HCT116 (cell line): ENCODE data around the gene SHANK2. TPM values are rescaled to one million over a fixed set of nuclear protein-coding genes. Genes with fewer than 3 reads are reported as not detected.

Experiments
- ATAC-seq: fragments of 200-7000 bp; cut with Tn5 transposase; 2 replicates; pipeline ENCODE4 v1.9.1; 2020; ENCODE audit warnings: mild to moderate bottlenecking, moderate library complexity
- BruUV-seq: library from RNA; stranded (reverse); fragments of 400-500 nt; replicated peaks from 2 replicates; lab custom pipeline; 2021; lab: Mats Ljungman, UMichigan
- CTCF ChIA-PET: fragments of 300-600 bp; sonication (Branson Sonifier 250); formaldehyde crosslinking; loops from one replicate; lab custom pipeline; 2021; ENCODE audit warnings: antibody characterized with exemption; lab: Charles Lee
- POLR2A ChIA-PET: fragments of 300-600, 350-600 bp; sonication (Branson Sonifier 250); formaldehyde crosslinking; loops from one replicate; lab custom pipeline; 2021; ENCODE audit warnings: antibody characterized with exemption; lab: Charles Lee
- RAD21 ChIA-PET, 2 experiments: fragments of 300-600 bp; sonication (Branson Sonifier 250); formaldehyde crosslinking; loops; one replicate each; lab custom pipeline; 2023; ENCODE audit warnings: low total read pairs in 2 of 2; ENCODE audit not compliant: uncharacterized antibody in 2 of 2, unreplicated experiment in 2 of 2, low non-redundant PET in 1 of 2; lab: Charles Lee
- DNase-seq: peaks from one replicate; pipeline ENCODE4 v3.0.0-alpha.2; 2010; ENCODE audit warnings: low read depth, low spot score
- H2AFZ ChIP-seq: fragments of 200-600 bp; shearing (Covaris generic), sonication (generic); 2 replicates; pipeline ENCODE4 v1.6.1; 2017; ENCODE audit warnings: low read depth, mixed run types, mixed read lengths, antibody characterized with exemption, low read length; ENCODE audit not compliant: poor library complexity, severe bottlenecking
- H3K27ac ChIP-seq: 2 replicates; pipeline ENCODE4 v1.5.1; 2012; ENCODE audit warnings: low read depth, low read length
- H3K27me3 ChIP-seq: fragments of 200-600 bp; sonication (generic); 2 replicates; pipeline ENCODE4 v1.6.1; 2016; ENCODE audit warnings: mixed run types, low read length, mixed read lengths; ENCODE audit not compliant: insufficient read depth
- H3K36me3 ChIP-seq, 2 experiments: fragments of 200-500 bp in 1 of 2; fragments of 200-600 bp in 1 of 2; sonication (Bioruptor generic) in 1 of 2; sonication (generic) in 1 of 2; 2 replicates each; pipeline versions ENCODE4 v1.5.1 to v1.6.1; 2014 to 2016; ENCODE audit warnings: low read length in 2 of 2, inconsistent platforms in 1 of 2, mixed read lengths in 1 of 2, mixed run types in 1 of 2; ENCODE audit not compliant: insufficient read depth in 2 of 2, control insufficient read depth in 1 of 2
- H3K4me1 ChIP-seq, 2 experiments: fragments of 200-600 bp in 1 of 2; sonication (generic) in 1 of 2; 2 replicates each; pipeline versions ENCODE4 v1.5.1 to v1.6.1; 2012 to 2017; ENCODE audit warnings: low read length in 2 of 2, inconsistent platforms in 1 of 2, mild to moderate bottlenecking in 1 of 2, mixed read lengths in 1 of 2, mixed run types in 1 of 2, moderate library complexity in 1 of 2; ENCODE audit not compliant: insufficient read depth in 2 of 2, control insufficient read depth in 1 of 2
- H3K4me2 ChIP-seq: fragments of 200-600 bp; sonication (generic); 2 replicates; pipeline ENCODE4 v1.6.1; 2017; ENCODE audit warnings: mixed run types, low read length, mixed read lengths
- H3K4me3 ChIP-seq, 2 experiments: fragments of 200-600 bp in 1 of 2; sonication (generic) in 1 of 2; replicated peaks in 1 of 2; 2 replicates each; pipeline ENCODE4 v1.5.1; 2011 to 2016; ENCODE audit warnings: low read length in 2 of 2, control low read depth in 1 of 2, low read depth in 1 of 2, mild to moderate bottlenecking in 1 of 2, mixed read lengths in 1 of 2, mixed run types in 1 of 2
- H3K79me2 ChIP-seq: fragments of 200-600 bp; sonication (generic); 2 replicates; pipeline ENCODE4 v1.6.1; 2017; ENCODE audit warnings: mild to moderate bottlenecking, mixed run types, low read length, moderate library complexity, mixed read lengths; ENCODE audit not compliant: insufficient read depth
- H3K9ac ChIP-seq: fragments of 200-600 bp; sonication (generic); 2 replicates; pipeline ENCODE4 v1.6.1; 2016; ENCODE audit warnings: low read length, mixed read lengths
- H3K9me2 ChIP-seq: fragments of 200-600 bp; sonication (generic), shearing (Covaris generic); 2 replicates; pipeline ENCODE4 v1.6.1; 2017; ENCODE audit warnings: mixed run types, mild to moderate bottlenecking, moderate library complexity; ENCODE audit not compliant: insufficient read depth
- H3K9me3 ChIP-seq, 2 experiments: fragments of 200-500 bp in 1 of 2; fragments of 200-600 bp in 1 of 2; sonication (Bioruptor generic) in 1 of 2; sonication (generic) in 1 of 2; 2 replicates each; pipeline ENCODE4 v1.6.1; 2014 to 2017; ENCODE audit warnings: low read length in 2 of 2, mixed read lengths in 2 of 2, inconsistent platforms in 1 of 2, low read depth in 1 of 2, mild to moderate bottlenecking in 1 of 2, mixed run types in 1 of 2, moderate library complexity in 1 of 2; ENCODE audit not compliant: control insufficient read depth in 1 of 2, insufficient read depth in 1 of 2
- H4K20me1 ChIP-seq: fragments of 200-600 bp; sonication (generic), shearing (Covaris generic); 2 replicates; pipeline ENCODE4 v1.6.1; 2017; ENCODE audit warnings: mixed run types, mild to moderate bottlenecking, moderate library complexity; ENCODE audit not compliant: insufficient read depth
- CEBPB ChIP-seq: IDR thresholded peaks from 2 replicates; pipeline ENCODE4 v1.6.1; 2012; ENCODE audit warnings: low read depth
- CTCF ChIP-seq, 3 experiments: fragments of 200-600 bp in 1 of 3; sonication (generic) in 1 of 3; IDR thresholded peaks in 2 of 3; conservative IDR thresholded peaks in 1 of 3; 2 replicates each; pipeline ENCODE4 v1.5.1; 2012 to 2017; ENCODE audit warnings: low read depth in 2 of 3, low read length in 2 of 3, antibody characterized with exemption in 1 of 3, borderline replicate concordance in 1 of 3, control low read depth in 1 of 3, mild to moderate bottlenecking in 1 of 3, mixed read lengths in 1 of 3, mixed run types in 1 of 3, moderate library complexity in 1 of 3; ENCODE audit not compliant: insufficient read depth in 1 of 3
- EZH2phosphoT487 ChIP-seq: fragments of 200-600 bp; IDR thresholded peaks from 2 replicates; pipeline ENCODE4 v1.6.1; 2018; ENCODE audit warnings: antibody characterized with exemption, borderline replicate concordance
- FOSL1 ChIP-seq: IDR thresholded peaks from 2 replicates; pipeline ENCODE4 v1.6.1; 2012; ENCODE audit warnings: low read depth
- MAX ChIP-seq: IDR thresholded peaks from 2 replicates; pipeline ENCODE4 v1.6.1; 2012
- RAD21 ChIP-seq: IDR thresholded peaks from 2 replicates; pipeline ENCODE4 v1.6.1; 2012; ENCODE audit warnings: low read depth, mild to moderate bottlenecking
- SP1 ChIP-seq: IDR thresholded peaks from 2 replicates; pipeline ENCODE4 v1.6.1; 2012; ENCODE audit warnings: low read depth
- SRF ChIP-seq: IDR thresholded peaks from 2 replicates; pipeline ENCODE4 v1.6.1; 2012; ENCODE audit warnings: low read depth
- ZFX ChIP-seq: fragments of 450-650 bp; IDR thresholded peaks from 2 replicates; pipeline ENCODE4 v1.6.1; 2017
- ZNF274 ChIP-seq: fragments of 200-500 bp; sonication (Bioruptor generic); IDR thresholded peaks from 2 replicates; pipeline ENCODE4 v1.6.1; 2014; ENCODE audit warnings: mild to moderate bottlenecking, low read depth, low read length, inconsistent platforms
- intact Hi-C: fragments of 100-400 bp; cut with micrococcal nuclease; formaldehyde crosslinking; loops from 2 replicates; pipeline ENCODE4 v1.10.0; 2022
- total RNA-seq: library from RNA; stranded (reverse); gene quantifications from one replicate; pipeline ENCODE4 v1.2.1, GENCODE V29; 2021; ENCODE audit not compliant: unreplicated experiment
- TF ChIP-seq, protein P1 (sequence below): IDR thresholded peaks from 2 replicates; pipeline ENCODE4 v1.6.1; 2012
- TF ChIP-seq, protein P2 (sequence below): IDR thresholded peaks from 2 replicates; pipeline ENCODE4 v1.6.1; 2011; ENCODE audit warnings: mild to moderate bottlenecking, low read length, moderate library complexity; ENCODE audit not compliant: insufficient replicate concordance; ENCODE audit errors: extremely low read depth

The SHANK2 gene
- total RNA-seq, 1 experiment from 2014 or later = 16.9 TPM

DNA sequence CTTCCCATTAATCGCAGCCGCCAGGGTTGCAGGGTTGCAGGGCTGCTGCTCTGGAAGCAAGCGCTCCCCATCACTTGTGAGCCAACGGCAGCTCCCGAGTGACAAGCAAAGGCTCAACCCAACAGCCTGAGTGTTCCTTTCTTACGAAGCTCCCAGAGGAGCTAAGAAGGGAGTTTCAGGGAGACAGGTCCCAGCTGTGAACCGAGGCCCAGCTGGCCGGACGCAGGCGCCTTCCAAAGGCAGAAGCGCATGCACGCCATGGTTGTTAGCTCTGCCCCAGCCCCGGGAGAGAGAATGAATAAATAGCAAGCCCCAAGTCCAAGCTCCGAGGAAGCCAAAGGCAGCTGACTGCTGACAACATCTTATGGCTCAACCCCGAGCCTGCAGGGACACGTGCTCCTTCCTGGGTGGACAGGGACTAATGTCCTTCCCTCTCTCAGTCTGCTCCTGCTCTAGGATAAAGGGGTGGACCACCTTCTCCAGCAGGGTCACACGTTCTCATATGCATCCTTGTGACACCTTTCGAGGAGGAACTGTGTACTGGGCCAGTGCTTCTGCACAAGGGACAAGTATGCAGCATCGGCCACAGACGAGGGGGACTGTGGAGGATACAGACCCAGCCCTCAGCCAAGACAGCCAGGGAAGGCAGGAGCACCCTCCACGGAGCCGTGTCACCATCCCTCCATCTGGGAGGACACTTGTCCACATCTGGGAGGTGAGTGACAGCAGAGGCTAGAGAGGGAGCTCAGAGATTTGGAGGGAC, 29.9 kb downstream of the SHANK2 start:
- H4K20me1 ChIP-seq = no peaks in the 10 kb centered on the region
- H2AFZ ChIP-seq = no peak overlapping the region
- BruUV-seq = no TSS peak
- no peak overlapping the region for H3K4me2 ChIP-seq
- no peak for TF ChIP-seq RAD21
- no peak for TF ChIP-seq EZH2phosphoT487
- no peak overlapping the region for H3K27ac ChIP-seq
- H3K36me3 ChIP-seq = no peaks in the 10 kb centered on the region
- peaks cover 4 to 5% of the 10 kb centered on the region in 2 experiments; a peak in 3 of 4 replicates for H3K9me3 ChIP-seq
- no peak overlapping the region for H3K9ac ChIP-seq
- no peak overlapping the region for H3K4me3 ChIP-seq
- intact Hi-C loops = no loop called here
- DNase-seq (no peak), ATAC-seq (no peak)
- H3K4me1 ChIP-seq = no peaks in the 10 kb centered on the region
- H3K79me2 ChIP-seq = no peaks in the 10 kb centered on the region
- ChIA-PET RAD21 (no interaction called here), CTCF (no interaction called here), POLR2A (no interaction called here)
- no peaks in the 10 kb centered on the region for H3K9me2 ChIP-seq
- no peaks in the 10 kb centered on the region for H3K27me3 ChIP-seq

GRCh38 chr11:71221821-71222220, 30.6 kb downstream of the SHANK2 start:
- DNase-seq = no peak
- intact Hi-C loops = no loop called here
- Histone ChIP-seq H3K4me3 (no peak overlapping the region), H3K27ac (no peak overlapping the region), H4K20me1 (no peaks in the 10 kb centered on the region), H3K79me2 (no peaks in the 10 kb centered on the region), H3K36me3 (no peaks in the 10 kb centered on the region), H3K9ac (no peak overlapping the region), H3K4me1 (no peaks in the 10 kb centered on the region), H3K4me2 (no peak overlapping the region), H3K9me3 (no peaks in the 10 kb centered on the region; a peak in 1 of 4 replicates)
- CTCF ChIA-PET = no interaction called here
- ATAC-seq = no peak
- no TSS peak for BruUV-seq
- TF ChIP-seq EZH2phosphoT487 (no peak), ZFX (no peak), SP1 (no peak), ZNF274 (no peak), SRF (no peak), FOSL1 (no peak), CEBPB (no peak), MAX (no peak), CTCF (IDR thresholded peaks at IDR 0.05 in 2 of 3, conservative IDR thresholded peaks at IDR 0.05 in 1 of 3; ENCODE audit: borderline replicate concordance in 1 of 3, insufficient read depth in 1 of 3, low read depth in 2 of 3, low read length in 2 of 3) (no peak)
- TF ChIP-seq, protein P1, sequence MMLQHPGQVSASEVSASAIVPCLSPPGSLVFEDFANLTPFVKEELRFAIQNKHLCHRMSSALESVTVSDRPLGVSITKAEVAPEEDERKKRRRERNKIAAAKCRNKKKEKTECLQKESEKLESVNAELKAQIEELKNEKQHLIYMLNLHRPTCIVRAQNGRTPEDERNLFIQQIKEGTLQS = no peak
- TF ChIP-seq, protein P2, sequence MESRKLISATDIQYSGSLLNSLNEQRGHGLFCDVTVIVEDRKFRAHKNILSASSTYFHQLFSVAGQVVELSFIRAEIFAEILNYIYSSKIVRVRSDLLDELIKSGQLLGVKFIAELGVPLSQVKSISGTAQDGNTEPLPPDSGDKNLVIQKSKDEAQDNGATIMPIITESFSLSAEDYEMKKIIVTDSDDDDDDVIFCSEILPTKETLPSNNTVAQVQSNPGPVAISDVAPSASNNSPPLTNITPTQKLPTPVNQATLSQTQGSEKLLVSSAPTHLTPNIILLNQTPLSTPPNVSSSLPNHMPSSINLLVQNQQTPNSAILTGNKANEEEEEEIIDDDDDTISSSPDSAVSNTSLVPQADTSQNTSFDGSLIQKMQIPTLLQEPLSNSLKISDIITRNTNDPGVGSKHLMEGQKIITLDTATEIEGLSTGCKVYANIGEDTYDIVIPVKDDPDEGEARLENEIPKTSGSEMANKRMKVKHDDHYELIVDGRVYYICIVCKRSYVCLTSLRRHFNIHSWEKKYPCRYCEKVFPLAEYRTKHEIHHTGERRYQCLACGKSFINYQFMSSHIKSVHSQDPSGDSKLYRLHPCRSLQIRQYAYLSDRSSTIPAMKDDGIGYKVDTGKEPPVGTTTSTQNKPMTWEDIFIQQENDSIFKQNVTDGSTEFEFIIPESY = no peak
- TF ChIP-seq, all 23 proteins: peak for 0
- POLR2A ChIA-PET = no interaction called here
- Histone ChIP-seq H3K27me3 (no peaks in the 10 kb centered on the region), H2AFZ (no peak overlapping the region), H3K9me2 (no peaks in the 10 kb centered on the region)
- RAD21 ChIA-PET = no interaction called here
